Activated CD4-positive, CD25-positive, alpha-beta regulatory T cell treated with anti-CD3 and anti-CD28 coated beads, Interleukin-2, amount 50 U/mL, for 24 hours (primary cell): ENCODE measurements around the gene SLC2A13.
"Not testable (repeated sequence)": the region's sequence is repeated elsewhere in the genome, so short reads cannot be mapped to it uniquely, and the experiment has no call there.

Experiments used
- ATAC-seq, 2 donors: fragments of 150-1000 bp; cut with Tn5 transposase; one replicate each; pipeline ENCODE4 v1.10.0; 2021; ENCODE audit warnings: mild to moderate bottlenecking in 1 of 2, moderate library complexity in 1 of 2

The SLC2A13 gene

GRCh38 chr12:39803151-39803550, 302.7 kb downstream of the SLC2A13 start:
- ATAC-seq, result no peak

- no peak for ATAC-seq
Measured at GRCh38 chr12:39798977-39799376, 306.9 kb downstream of the SLC2A13 start.

- no peak for ATAC-seq
Measured at GRCh38 chr12:39798429-39798828, 307.5 kb downstream of the SLC2A13 start.

GRCh38 chr12:39795481-39795880, 310.4 kb downstream of the SLC2A13 start:
- ATAC-seq, result no peak

GRCh38 chr12:39792938-39793337, 312.9 kb downstream of the SLC2A13 start:
- ATAC-seq, result no peak

GRCh38 chr12:39788239-39788638, 317.6 kb downstream of the SLC2A13 start:
- no peak for ATAC-seq

- not testable (repeated sequence) for ATAC-seq
Measured at GRCh38 chr12:39785814-39786213, 320.1 kb downstream of the SLC2A13 start.

GRCh38 chr12:39782026-39782545, 323.8 kb downstream of the SLC2A13 start:
- no peak for ATAC-seq

GRCh38 chr12:39780913-39781446, 324.9 kb downstream of the SLC2A13 start:
- ATAC-seq, result no peak

GRCh38 chr12:39780411-39780912, 325.4 kb downstream of the SLC2A13 start:
- no peak for ATAC-seq

GRCh38 chr12:39779768-39780340, 326.0 kb downstream of the SLC2A13 start:
- no peak for ATAC-seq

GRCh38 chr12:39777465-39777864, 328.4 kb downstream of the SLC2A13 start:
- no peak for ATAC-seq

GRCh38 chr12:39773266-39773665, 332.6 kb downstream of the SLC2A13 start:
- ATAC-seq, result no peak

- ATAC-seq, result no peak
Measured at GRCh38 chr12:39772821-39773259, 333.0 kb downstream of the SLC2A13 start.

- no peak for ATAC-seq
Measured at GRCh38 chr12:39771456-39771855, 334.4 kb downstream of the SLC2A13 start.

- ATAC-seq, result no peak
Measured at GRCh38 chr12:39764944-39765560, 340.8 kb downstream of the SLC2A13 start.

- no peak for ATAC-seq
Measured at GRCh38 chr12:39763890-39764169, 342.1 kb downstream of the SLC2A13 start.

GRCh38 chr12:39763071-39763889, 342.6 kb downstream of the SLC2A13 start:
- ATAC-seq, result no peak

- no peak for ATAC-seq
Measured at GRCh38 chr12:39755478-39755877, 350.4 kb downstream of the SLC2A13 start.

GRCh38 chr12:39752482-39753137, 353.3 kb downstream of the SLC2A13 start:
- ATAC-seq, result no peak

GRCh38 chr12:39746151-39746550, 359.7 kb downstream of the SLC2A13 start:
- not testable (repeated sequence) for ATAC-seq

- ATAC-seq, result no peak
Measured at GRCh38 chr12:39743655-39744054, 362.2 kb downstream of the SLC2A13 start.

GRCh38 chr12:39736406-39736805, 369.5 kb downstream of the SLC2A13 start:
- no peak for ATAC-seq
